Hepatocyte (in vitro differentiated cells): Measurements from ENCODE around the gene APOL4.
"Not testable (repeated sequence)": the region's sequence is repeated elsewhere in the genome, so short reads cannot be mapped to it uniquely, and the experiment has no call there.

Experiments used
- EZH2 ChIP-seq: fragments of 200-600 bp; sonication (generic); IDR thresholded peaks from 2 replicates; pipeline ENCODE4 v1.6.1; 2016; ENCODE audit warnings: antibody characterized with exemption, mild to moderate bottlenecking, borderline replicate concordance
- EZH2phosphoT487 ChIP-seq: fragments of 200-600 bp; sonication (generic); IDR thresholded peaks from one replicate; pipeline ENCODE4 v1.6.1; 2018; ENCODE audit warnings: antibody characterized with exemption, mild to moderate bottlenecking, low read depth, moderate library complexity; ENCODE audit not compliant: unreplicated experiment, severe bottlenecking
- TF ChIP-seq, protein P1 (sequence below): fragments of 200-600 bp; sonication (generic); IDR thresholded peaks from 2 replicates; pipeline ENCODE4 v1.5.1; 2016; ENCODE audit warnings: antibody characterized with exemption, mild to moderate bottlenecking; ENCODE audit not compliant: poor library complexity

DNA sequence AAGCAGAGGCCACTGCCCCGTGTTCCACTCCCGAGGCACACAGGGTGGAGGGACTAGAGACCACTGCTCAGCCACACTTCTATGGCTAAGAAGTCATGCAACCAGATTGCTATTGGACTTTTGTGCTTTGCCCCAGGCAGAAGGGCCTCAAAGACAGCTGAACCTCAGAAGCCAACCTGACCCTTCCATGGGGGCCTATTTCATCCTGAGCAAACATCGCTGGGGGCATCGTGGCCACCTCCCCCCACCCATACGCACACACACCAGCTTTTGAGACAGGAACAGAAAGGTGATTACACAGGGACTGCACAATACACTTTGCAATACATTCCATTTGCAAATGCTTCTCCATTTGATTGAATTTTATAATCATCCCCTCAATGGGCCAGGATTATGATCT is 4.0 kb upstream of the APOL4 start:
- TF ChIP-seq, protein P1, sequence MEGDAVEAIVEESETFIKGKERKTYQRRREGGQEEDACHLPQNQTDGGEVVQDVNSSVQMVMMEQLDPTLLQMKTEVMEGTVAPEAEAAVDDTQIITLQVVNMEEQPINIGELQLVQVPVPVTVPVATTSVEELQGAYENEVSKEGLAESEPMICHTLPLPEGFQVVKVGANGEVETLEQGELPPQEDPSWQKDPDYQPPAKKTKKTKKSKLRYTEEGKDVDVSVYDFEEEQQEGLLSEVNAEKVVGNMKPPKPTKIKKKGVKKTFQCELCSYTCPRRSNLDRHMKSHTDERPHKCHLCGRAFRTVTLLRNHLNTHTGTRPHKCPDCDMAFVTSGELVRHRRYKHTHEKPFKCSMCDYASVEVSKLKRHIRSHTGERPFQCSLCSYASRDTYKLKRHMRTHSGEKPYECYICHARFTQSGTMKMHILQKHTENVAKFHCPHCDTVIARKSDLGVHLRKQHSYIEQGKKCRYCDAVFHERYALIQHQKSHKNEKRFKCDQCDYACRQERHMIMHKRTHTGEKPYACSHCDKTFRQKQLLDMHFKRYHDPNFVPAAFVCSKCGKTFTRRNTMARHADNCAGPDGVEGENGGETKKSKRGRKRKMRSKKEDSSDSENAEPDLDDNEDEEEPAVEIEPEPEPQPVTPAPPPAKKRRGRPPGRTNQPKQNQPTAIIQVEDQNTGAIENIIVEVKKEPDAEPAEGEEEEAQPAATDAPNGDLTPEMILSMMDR = not testable (repeated sequence)
- TF ChIP-seq EZH2, EZH2phosphoT487: not testable (repeated sequence)
